CD4-positive, alpha-beta T cell treated with Interferon gamma for 1 hour (primary cell): ENCODE data around the gene CEP128.
A peak's percentile ranks its signal among the peaks of the same experiment; 100 is the strongest.
"Not testable (repeated sequence)": the region's sequence is repeated elsewhere in the genome, so short reads cannot be mapped to it uniquely, and the experiment has no call there.

Experiments
- DNase-seq: peaks from one replicate; pipeline ENCODE4 v3.0.0-alpha.2; 2020

CEP128 gene

GRCh38 chr14:80941241-80942185 is at the start of gene CEP128:
CEP128 (minus strand) TSS chr14:80941738.
- peak; percentile 86 for DNase-seq

GRCh38 chr14:80988735-80989429 is 47.3 kb upstream of the CEP128 start:
- DNase-seq: no peak

GRCh38 chr14:80988192-80988591 is 46.7 kb upstream of the CEP128 start:
- DNase-seq: no peak

- DNase-seq: peak; percentile 47
Observed at GRCh38 chr14:80987235-80988032, 45.9 kb upstream of the CEP128 start.

GRCh38 chr14:80982711-80983110 is 41.2 kb upstream of the CEP128 start:
- no peak for DNase-seq

- no peak for DNase-seq
Observed at GRCh38 chr14:80981673-80982072, 40.1 kb upstream of the CEP128 start.

- no peak for DNase-seq
Observed at GRCh38 chr14:80981156-80981555, 39.6 kb upstream of the CEP128 start.

GRCh38 chr14:80979951-80980350 is 38.4 kb upstream of the CEP128 start:
- no peak for DNase-seq

GRCh38 chr14:80978403-80978802 is 36.9 kb upstream of the CEP128 start:
- no peak for DNase-seq

GRCh38 chr14:80977221-80977620 is 35.7 kb upstream of the CEP128 start:
- DNase-seq: no peak

- DNase-seq: no peak
Observed at GRCh38 chr14:80974679-80975078, 33.1 kb upstream of the CEP128 start.

- DNase-seq: no peak
Observed at GRCh38 chr14:80973931-80974641, 32.5 kb upstream of the CEP128 start.

GRCh38 chr14:80965037-80965436 is 23.5 kb upstream of the CEP128 start:
- no peak for DNase-seq

GRCh38 chr14:80959496-80959895 is 18.0 kb upstream of the CEP128 start:
- DNase-seq: peak; percentile 59

GRCh38 chr14:80958939-80959338 is 17.4 kb upstream of the CEP128 start:
- DNase-seq: no peak

GRCh38 chr14:80958226-80958625 is 16.7 kb upstream of the CEP128 start:
- DNase-seq: no peak

- no peak for DNase-seq
Observed at GRCh38 chr14:80957613-80958012, 16.1 kb upstream of the CEP128 start.

- no peak for DNase-seq
Observed at GRCh38 chr14:80956922-80957321, 15.4 kb upstream of the CEP128 start.

- no peak for DNase-seq
Observed at GRCh38 chr14:80956102-80956501, 14.6 kb upstream of the CEP128 start.

- DNase-seq: no peak
Observed at GRCh38 chr14:80955416-80955941, 13.9 kb upstream of the CEP128 start, which contains the start of gene TSHR. TSHR (plus strand) TSS chr14:80955621; CDS start chr14:80955681, 60 bp downstream.

- DNase-seq: peak; percentile 71
Observed at GRCh38 chr14:80954687-80955299, 13.3 kb upstream of the CEP128 start.

- DNase-seq: not testable (repeated sequence)
Observed at GRCh38 chr14:80953211-80953610, 11.7 kb upstream of the CEP128 start.
